NCI-H1105 (cell line): ENCODE results near the gene NTRK3.

ENCODE experiments used
- DNase-seq: peaks from one replicate; lab custom pipeline; 2025; lab: John Stamatoyannopoulos, UW

The NTRK3 gene

DNA sequence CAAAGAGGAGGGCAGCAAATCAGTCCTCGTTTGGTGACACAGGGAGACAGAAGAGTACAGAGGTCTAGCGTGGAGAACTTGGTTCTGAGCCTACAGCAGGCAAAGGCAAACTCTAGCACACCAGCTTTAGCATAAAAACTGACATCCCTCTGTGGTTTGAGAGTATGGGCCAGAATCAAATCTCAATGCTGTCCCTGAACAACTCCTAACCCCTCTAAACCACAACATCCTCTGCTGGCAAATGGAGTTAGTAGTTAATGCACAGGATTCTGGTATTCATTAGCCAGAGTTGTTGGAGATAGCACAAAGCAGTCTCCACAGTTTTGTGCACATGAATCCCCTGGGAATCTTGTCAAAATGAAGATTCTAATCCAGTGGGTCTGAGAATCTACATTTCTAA, 315.8 kb downstream of the NTRK3 start:
- DNase-seq = no peak

DNA sequence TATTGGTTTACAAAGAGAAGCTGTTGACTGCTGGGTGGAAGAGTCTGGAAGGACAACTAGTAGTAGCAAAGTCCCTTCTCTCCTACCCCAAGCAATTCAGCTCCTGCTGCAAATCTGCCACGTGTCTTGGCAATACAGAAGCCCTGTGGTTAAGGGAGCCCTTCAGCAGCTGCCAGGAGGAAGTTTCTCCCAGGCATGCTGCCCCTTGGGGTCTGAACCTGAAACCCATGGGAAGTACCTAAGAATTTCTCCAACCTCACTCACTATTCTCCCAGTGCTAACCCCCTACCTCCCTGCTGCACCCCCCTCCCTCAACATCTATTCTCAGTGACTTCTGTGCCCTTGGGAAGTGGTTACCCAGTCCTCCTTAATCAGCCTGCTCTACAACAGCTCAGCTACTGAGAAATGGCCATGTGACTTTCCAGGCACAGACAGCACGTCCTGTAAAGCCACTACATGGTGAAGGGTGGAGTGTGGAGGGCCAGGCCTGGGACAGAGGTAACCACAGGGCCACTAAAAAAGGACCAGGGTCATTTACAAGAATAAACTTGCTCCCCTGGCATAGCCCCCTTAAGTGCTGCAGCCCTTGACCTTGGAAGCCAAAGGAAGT, 316.6 kb downstream of the NTRK3 start:
- DNase-seq = no peak

DNA sequence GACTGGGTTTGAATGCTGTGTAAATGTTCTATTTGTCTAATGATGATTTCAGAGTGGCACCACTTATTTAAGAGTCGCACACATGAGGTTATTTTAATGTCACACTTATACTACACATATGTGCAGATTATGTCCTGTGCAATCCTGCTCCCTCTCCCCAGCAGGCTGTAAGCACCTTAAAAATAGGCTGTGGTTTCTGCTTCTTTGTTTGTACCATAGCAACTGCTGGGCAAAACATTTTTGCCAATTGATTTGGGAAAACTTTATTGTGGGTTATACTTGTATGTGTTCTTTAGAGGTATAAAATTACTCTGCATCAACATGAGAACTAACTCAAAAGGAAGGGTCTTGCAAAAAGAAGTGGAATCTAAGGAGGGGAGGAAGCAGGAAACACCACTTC, 318.5 kb downstream of the NTRK3 start:
- DNase-seq = no peak

DNA sequence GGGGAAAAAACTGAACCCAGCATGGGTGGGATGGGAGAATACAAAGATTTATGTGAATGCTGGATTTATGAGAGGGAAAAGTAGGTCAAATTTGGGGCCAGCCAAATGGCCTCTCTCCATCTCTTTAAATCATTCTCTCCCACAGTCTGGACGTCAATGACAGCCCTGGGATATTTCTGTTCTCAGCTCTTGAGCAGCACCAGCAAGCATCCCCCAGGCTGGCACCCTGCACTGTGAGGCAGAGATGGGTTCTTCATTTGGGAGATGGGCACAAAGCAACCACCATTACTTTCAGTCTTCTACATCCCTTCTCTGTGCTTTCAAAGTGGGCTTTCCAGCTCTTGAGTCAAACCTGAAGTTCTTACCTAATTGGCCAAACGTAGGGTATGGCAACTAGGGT, 321.0 kb downstream of the NTRK3 start:
- DNase-seq = no peak

DNA sequence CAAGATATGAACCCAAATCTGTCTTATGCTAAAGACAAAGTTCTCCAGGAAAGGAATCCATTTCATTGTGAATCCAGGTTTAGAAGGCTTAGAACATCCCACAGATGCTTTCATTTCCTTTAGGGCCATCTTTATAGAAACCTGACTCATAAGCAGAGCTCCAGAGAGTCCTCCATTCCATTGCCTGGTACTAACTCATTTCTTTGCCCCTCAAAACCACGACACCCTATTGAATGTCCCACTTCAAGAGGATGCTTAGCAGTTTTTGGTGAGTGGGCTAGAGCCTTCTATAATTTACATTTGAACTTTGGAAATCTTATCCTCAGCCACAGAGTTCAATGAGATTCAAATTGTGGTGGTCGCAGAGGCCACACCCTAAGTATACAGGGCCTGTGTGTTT, 325.0 kb downstream of the NTRK3 start:
- DNase-seq = no peak

DNA sequence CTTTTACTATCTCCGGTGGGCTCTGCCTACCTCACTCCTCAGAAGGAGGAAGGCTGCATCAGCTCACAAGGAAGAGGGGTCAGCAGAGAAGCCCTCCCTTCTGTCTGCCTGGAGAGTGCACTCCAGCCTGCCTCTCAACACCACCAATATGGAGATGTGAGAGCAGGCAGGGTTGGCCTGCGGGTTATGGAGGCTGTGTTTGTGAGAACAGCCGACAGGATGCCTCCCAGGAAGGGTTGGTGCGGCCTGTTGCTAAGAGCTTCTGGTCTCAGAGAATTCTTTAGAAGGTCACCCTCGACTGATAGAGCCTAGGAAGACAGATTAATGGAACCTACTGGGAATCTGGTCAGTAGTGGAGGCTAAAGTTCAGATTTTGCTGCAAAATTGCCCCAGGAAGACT, 326.1 kb downstream of the NTRK3 start:
- no peak for DNase-seq

DNA sequence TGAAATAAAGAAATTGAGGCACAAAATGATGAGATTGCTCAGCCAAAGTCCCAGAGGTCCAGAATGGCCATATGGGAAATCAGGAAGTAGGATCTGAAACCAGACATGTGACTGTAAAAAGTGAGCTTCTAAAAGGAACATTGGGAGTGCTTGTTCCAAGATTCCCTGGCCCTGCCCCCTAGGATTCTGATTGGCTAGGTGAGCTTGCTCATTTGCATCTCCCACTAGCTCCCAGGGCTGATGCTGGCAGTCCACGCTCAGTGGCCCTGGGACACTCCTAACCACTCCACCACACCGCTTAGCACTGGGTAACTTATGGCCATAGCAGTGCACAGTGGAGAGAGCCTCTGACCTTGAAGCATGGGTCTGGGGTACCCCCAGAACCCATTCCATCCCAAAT, 326.7 kb downstream of the NTRK3 start:
- DNase-seq = no peak

DNA sequence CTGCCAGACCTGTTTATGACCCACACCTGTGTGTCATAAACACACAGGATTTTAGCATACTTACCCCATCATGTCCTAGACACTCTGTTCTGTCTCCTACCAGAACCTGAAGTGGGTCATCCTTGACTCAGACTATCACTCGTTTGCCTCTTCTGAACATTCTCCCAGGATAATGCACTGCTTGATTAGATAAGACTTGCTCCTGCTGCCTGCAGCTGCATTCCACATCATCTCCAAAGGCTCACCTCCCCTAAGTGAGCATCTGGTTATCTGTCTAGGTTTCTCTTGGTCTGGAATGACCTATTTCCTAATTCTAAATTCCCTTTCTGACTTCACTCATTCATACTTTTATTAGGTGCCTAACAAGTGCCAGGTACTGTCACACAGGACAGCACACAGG, 332.1 kb downstream of the NTRK3 start:
- no peak for DNase-seq

DNA sequence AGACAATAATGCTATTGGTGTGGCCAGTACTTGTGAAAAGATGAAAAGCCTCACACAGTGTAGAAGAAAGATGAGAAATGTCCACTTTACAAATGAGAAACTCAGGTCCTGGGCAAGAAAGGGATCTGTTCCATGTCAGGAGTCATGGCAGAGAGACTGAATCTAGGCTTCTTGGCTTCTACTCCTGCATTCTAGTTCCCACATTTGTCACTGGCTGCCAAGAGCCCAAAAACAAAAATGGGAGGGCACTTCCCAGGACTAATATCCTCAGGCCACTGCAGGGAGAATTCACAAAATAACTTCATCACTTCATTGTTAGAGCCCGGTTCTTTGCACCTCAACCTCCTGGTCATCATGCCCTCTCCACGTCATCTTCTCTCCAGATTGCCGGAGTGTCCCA, 337.5 kb downstream of the NTRK3 start:
- DNase-seq = no peak

DNA sequence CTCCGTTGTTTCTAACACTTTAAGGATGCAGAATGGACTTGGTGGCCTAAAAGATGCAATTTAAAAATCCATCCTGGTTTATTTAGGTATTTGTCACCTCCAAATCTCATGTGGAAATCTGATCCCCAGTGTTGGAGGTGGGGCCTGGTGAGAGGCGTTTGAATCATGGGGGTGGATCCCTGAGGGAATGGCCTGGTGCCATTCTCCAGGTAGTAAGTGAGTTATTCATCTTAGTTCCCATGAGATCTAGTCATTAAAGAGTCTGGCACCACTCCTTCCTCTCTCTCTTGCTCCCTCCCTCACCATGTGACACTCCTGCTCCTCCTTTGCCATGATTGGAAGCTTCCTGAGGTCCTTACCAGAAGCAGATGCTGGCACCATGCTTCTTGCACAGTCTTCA, 339.1 kb downstream of the NTRK3 start:
- DNase-seq = no peak

DNA sequence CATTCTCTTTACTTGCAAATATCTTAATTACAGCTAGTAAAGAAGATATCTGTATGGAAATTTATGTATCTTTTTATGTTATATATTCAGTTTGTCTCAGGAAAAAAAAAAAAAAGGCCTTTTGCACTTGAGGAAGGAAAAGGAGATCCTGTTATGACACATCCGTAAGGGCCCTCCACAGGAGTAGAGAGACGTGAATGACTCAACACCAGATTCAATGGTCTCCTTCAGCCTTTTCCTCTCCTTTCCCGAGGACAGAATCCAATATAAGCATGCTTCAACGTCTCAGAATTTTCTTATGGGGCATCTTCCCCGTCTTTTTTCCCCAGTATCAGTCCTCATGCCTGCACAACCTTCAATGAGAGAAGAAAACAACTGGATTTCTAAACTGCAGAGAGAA, 340.3 kb downstream of the NTRK3 start:
- no peak for DNase-seq

DNA sequence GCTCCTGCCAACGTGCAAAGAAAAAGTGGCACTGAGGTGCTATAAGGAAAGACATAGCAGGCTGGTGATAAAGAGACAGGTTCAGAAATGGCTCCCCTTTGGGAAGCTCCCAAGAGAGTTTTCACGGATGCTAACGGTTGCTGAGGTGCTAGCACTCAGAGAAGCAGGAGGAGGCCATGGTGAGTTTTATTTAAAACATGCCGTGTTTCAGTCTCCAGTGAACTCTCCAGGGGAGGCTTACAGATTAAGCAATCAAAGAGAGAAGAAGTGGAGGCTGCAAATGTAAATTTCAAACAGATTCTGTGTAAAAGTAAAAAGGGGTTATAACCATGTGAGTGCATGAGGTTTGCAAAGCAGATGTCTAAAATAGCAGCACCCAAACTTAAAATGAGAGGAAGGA, 346.2 kb downstream of the NTRK3 start:
- no peak for DNase-seq

DNA sequence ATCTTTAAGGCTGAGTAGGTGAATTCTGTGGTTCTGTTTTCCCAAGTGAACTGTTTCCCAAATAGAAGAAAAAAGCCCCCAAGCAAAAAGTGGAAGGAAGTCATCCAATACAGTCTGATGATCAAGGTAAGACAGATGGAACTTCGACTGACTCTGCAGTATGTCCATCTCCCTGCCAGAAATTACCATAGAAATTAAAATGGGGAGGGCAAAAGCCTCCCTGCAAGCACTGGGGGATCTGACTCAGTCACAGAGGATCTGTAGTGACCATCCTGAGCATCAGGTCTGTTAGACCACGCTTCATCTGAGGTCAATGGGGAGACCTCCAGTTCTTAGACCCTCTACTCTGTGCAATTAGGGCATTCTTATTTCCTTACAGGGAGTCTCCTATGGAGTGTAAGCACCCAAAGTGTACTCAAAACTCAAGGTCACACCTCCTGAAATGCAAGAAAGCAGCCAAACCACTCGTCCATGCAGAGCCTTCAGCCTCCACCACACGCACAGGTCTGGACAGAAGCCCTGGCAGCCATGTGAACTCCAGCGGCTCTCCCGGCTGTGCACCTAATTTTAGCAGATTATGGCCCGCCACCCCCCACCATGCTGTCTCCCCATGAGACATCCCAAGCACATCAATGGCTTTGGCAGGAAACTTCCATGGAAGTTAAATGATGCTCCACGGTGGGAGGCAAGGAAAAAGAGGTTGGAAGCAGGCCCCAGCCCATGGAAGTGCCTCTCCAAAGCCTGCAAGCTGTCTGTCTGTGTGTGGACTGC, 348.7 kb downstream of the NTRK3 start:
- no peak for DNase-seq

DNA sequence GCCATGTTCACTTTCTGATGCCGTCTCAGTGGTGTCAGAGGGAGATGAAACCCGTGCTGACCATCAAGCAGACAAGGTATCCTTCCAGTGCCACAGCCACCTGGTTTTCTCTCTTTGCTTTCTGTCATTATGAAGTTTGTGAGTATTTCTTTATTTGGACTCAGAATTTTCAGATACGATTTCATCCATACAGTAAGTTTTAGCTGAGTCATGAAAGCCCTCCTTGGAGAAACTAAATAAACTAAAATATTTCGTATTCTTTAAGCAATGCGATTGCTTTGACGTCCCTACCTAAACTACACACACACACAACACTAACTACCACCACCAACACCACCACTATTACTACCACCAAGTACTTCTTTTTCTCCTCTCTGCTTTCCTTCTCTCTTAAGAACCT, 350.1 kb downstream of the NTRK3 start:
- no peak for DNase-seq

DNA sequence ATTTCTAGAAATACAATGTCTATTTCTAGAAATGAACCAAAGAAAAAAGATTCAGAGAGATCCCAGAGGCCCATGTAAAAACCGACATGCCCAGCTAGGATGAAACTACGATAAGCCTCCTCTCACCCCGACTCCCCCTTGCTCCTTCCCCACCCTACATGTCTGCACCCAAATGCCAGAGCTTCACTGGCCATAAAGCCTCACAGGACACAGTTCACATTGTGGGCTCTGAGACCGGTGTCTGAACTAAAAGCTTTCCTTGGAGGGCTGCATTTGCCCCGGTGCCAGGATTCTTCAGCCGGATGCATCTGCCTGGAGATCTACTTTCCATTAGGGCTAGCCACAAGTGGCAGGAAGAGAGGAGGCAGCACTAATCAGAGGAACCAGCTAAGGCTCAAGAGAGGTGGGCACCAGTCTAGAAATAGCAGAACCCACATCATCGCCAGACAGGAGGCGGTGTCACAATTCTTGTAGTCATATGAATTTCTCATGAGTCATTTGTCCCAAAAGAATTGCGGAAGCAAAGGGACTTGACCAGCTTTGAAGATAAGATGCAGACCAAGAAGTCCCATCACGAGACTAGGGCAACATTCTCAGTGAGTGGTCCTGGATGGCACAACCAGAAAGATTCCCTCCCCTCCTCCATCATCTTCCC, 353.6 kb downstream of the NTRK3 start:
- DNase-seq = no peak

DNA sequence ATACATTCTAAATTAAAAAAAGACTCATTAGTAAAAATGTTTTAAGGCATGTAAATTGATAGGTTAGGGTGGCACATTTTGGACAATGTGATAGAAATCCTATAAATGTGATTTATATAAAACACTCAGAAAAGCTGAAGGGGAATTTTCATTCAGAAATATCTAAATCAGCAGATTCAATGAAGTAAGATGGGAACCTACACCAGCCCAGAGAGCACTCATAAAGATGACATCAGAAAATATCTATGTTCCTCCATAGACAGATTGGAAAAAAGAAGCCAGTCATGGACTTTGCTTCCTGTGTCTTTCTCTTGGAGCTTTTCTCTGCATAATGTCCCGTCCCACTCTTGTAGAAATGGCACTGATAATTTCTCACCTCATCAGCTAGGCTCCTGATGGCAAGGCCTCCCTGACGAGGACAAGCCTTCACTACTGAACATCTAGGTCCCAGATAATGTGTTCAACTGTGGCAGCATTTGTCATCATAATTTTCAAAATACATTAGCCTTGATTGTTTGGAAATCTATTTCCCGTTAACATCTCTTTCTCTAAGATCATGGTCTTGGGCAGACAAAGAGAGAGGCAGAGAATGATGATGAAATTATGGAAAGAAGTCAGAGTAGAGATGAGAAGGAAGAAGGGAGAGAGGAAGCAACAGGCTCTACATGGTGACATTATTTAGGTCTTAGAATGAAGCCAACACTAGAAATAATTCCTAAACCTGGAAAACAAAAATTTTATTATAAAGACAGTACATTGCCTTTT, 354.4 kb downstream of the NTRK3 start:
- no peak for DNase-seq

DNA sequence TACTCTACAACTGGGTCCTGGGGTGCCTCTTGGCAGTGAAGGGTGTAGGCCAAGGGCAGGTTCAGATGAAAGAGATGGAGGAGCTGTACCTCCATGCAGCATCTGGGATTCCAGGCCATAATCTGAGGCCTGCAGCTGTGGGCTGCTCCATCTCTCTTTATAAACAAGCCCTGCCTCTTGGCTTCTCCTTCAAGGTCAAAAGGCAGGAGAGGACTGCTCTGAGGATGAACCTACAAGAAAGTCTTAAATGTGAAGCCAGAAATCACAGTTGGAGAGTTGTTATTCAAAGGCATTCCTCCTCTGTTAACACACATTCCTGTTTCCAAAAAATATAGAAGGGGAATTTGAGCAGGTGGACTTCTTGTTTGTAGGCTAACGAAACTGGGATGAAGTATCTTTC, 355.5 kb downstream of the NTRK3 start:
- DNase-seq = no peak

DNA sequence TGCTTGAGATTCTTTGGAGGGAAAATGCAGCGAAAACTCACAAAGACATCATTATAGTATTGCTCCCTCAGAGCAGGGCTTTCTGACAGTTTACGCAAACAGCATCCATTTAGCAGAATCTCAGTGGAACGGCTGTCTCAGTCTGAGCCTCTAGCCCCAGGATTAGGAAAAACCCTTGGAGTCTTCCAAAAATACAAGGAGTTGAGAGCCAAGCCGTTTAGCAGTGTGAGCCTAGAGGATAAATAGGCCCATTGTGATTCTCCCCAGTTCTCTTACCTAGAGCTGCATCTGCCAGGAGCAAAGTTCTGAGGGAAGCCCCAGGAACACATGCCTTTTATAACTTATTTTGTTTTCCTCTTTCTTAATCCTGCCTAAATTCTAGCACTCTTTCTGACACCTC, 359.6 kb downstream of the NTRK3 start:
- DNase-seq = no peak

DNA sequence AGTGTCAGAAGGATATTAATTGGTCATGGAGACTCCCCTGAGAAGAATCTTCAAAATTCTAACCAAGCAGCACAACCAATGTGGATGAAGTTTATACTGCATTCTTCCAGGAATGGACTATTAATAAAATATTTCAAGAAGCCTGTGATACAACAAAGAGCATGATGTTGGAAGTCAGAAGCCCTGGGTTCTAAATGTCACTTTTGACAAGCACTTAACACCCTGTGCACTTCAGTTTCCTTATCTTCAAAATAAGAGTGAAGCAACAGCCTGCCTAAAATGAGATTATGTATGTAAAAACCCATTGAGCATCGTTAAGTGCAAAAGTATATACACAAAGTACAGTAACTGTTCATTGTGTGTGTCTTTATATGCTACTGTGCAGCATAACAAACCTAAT, 369.4 kb downstream of the NTRK3 start:
- DNase-seq = no peak

DNA sequence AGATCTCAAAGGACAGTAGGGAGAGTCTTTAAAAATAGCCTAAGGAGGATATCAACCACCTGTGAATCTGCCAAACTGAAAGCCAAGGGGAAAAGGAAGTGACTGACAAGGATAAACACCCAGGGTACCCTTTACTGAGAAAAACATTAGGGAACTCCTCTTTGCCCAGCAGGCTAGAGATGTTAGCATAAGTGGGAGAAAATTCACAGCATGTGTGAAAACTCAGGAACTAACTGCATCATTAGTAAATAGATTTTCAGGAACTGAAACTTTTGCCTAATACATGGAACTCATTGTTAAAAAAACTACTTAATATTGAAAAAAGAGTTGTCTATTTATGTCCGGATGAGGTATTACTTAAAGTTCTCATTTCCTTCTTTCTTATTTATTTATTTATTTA, 375.5 kb downstream of the NTRK3 start:
- DNase-seq = no peak

DNA sequence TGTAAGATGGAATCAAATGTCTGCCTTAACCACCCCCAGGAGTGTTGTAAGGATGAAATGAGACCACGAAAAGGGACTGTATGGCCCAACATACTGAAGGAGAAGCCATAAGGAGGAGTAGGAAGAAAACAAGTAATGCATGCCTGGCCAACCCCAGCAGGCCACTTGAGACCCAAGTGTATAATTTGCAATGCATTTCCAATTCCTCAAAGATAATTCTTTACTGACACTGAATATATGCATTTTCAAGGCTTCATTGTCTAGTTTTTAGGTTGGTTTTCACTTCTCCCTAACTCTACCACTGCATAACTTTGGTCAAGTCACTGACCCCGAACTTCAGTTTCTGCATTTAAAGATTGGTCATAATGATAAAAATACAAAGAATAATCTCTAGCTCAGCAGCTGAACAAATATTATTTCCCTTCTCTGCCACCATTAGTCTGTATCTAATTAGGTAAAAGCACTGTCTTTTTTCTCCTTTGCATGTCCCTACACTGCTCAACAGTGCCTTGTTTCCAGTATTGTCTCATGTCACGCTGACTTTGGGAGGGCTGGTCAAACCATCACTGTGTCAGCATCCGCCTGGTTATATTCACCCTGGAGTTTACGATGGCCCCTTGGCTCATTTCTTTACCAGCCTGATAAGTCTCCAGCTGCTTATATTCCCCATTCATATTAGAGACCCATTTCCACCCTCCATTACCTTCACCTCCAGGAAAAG, 378.6 kb downstream of the NTRK3 start:
- no peak for DNase-seq

DNA sequence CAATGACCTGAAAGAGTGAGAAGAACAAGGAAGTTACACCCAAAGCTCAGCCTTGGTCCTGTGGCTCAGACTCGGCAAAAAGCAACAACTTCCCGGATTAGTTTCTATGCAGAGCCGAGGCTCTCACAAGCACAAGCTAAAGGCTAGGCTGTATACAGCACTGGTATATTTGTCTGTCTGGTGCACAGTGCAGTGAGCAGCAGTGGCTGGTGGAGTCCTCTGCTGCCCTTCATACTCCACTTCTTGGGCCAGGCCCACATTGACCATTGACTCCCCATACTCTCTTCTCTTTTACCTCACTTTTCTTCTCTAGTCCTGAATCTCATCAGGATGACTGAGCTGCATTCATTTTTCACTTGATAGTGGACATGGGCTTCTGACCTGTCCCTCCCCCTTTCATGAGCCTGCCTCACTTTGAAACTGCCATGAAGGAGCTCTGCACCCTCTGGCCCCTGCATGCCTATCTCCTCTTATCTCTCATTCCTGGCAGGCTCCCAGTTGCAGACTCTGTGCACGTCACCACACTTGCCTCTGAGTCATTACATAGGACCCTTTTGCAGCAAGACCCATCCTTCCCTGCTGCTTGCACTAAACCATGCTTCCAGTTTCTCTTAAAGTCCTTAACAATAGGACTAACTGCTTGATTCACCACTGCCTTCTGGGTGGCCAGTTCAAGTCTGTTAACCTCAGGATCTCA, 379.3 kb downstream of the NTRK3 start:
- DNase-seq = no peak
